ENCODE data around the gene ROBO1.
A peak's percentile ranks its signal among the peaks of the same experiment; 100 is the strongest.

Gene ROBO1

GRCh38 chr3:79672075-79672474 lies 95.7 kb downstream of the ROBO1 start:
- no peak for DNase-seq (ENCODE audit: low spot score)

GRCh38 chr3:79670178-79670577 lies 97.6 kb downstream of the ROBO1 start:
- FAIRE-seq = no peak

More at GRCh38 chr3:79672075-79672474, 95.7 kb downstream of the ROBO1 start:
- no peak for FAIRE-seq

DNA sequence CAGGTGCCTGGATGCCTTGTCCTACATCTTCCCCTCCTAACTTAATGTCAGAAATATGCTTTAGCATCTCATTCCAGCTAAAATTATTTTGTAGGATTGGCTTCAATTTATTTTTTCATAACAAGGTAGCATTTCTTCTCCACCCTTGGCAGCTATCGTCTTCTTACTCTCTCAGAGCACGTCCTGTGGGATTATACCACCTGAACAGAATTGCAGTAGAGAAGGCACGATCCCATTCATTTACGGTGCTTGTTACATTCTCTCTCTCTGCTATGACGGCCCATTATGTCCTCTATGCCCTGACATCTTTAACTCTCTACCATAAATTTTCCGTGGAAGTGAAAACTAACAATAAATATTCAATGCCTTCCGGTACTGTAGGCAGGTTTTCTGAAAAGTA lies 103.3 kb downstream of the ROBO1 start:
- FAIRE-seq = no peak
- no peak for DNase-seq (ENCODE audit: low spot score)

More at GRCh38 chr3:79670178-79670577, 97.6 kb downstream of the ROBO1 start:
- no peak for DNase-seq (ENCODE audit: low spot score)

DNA sequence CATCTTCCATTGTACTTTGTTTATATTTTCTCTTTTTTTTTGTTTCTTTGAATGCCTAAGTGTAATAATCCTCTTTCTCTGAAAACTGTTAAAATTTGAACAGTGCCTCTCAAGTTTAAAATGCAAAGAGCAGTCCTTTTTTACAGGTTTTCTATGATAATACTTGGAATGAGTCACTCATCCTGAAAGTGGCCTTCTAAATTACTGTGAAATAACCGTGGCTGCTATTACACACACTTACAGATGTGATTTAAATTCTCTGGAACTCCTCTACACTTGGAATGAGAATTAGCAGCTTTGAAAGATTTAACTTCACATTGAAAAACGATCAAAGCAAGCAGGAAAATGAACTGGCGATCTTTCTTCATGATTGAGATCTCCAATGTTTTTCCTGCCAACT lies 105.9 kb downstream of the ROBO1 start:
- no peak for DNase-seq (ENCODE audit: low spot score)
- FAIRE-seq = no peak

DNA sequence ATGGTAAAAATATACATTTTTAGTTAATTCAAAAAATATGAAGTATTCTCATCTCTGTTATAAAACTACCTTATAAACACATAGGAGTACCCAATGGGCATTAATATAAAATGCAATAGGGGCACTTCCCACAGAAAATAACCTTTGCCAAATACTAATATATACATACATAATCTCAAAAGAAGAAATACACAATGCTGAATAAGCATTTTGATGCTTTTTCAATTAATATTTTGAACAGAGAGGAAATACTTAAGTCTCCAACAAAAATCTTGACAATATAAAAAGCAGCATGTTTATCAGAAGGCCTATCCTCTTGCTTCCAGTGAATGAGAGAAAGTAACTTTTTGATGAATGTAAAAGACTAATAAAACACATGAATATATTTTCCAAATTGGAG lies 110.7 kb downstream of the ROBO1 start:
- FAIRE-seq (no peak), DNase-seq (ENCODE audit: low spot score) (no peak)

- FAIRE-seq (no peak), DNase-seq (ENCODE audit: low spot score) (no peak)
Measured at GRCh38 chr3:79654019-79654418, 113.8 kb downstream of the ROBO1 start.

DNA sequence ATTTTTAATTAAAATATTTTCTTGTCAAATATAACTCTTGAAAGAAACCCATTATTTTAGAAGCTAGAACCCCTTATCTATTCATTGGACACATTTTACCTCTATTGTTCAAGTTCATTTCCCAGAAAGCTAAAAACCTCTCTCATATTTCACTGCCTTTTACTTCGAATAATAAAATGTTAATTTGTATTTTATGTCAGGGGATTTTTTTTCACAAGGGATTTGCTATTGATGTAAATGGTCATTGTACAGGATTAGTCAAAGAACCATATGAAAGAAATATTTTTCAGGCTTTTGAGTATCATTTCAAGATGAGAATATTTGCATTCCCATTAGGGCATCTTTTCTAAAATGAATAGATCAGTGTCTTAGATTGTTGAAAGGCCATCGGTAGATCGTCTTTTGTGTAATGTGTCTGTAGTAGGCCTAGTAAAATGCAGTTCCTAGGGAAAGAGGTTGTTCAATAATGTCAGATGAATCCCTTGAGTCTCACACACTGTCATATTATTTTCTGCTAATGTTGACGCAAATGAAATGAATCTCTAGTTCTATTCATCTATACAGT lies 114.5 kb downstream of the ROBO1 start:
- FAIRE-seq (no peak), DNase-seq (ENCODE audit: low spot score) (no peak)

GRCh38 chr3:79651536-79652065 lies 116.2 kb downstream of the ROBO1 start:
- DNase-seq (ENCODE audit: low spot score) = no peak
- FAIRE-seq = no peak

- FAIRE-seq = no peak
Measured at GRCh38 chr3:79639855-79640254, 127.9 kb downstream of the ROBO1 start.

DNA sequence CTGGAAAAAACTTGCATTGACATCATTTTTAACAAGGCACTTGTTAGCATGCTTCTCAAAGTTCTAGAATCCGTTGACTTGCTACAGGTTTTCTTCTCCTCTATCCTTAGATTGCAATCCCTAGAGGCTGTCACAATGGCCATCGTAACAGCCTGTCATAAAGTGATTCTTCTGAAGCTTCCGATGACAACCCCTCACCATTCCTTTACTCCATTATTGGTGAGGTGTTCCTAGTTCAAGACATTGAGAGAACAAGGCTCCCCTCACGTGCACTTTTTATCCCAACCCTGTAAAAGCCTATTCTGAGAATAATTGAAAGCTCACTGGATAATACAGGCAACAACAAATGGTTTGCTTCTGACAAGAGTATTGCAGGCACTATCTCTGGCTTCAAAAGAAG lies 131.4 kb downstream of the ROBO1 start:
- FAIRE-seq = no peak

More at GRCh38 chr3:79639855-79640254, 127.9 kb downstream of the ROBO1 start:
- no peak for DNase-seq (ENCODE audit: low spot score)

DNA sequence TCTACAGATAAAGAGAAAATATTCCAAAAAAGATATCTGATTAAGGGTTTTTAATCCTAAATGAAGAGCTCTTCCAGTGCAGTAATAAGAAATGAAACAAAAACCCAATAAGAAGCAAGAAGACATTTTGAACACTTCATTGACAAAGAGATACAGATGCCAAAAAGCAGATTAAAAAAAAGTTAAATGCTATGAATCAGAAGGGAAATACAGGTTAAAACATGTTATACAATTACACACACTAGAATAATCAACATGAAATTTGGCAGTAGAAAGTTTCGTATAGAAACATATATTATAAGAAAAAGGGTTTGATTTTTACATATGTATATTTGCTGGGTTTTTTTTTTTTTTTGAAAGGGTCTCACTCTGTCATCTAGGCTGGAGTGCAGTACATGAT lies 135.0 kb downstream of the ROBO1 start:
- DNase-seq (ENCODE audit: low spot score) (no peak), FAIRE-seq (no peak)

More for the DNA sequence above, 131.4 kb downstream of the ROBO1 start:
- no peak for DNase-seq (ENCODE audit: low spot score)

DNA sequence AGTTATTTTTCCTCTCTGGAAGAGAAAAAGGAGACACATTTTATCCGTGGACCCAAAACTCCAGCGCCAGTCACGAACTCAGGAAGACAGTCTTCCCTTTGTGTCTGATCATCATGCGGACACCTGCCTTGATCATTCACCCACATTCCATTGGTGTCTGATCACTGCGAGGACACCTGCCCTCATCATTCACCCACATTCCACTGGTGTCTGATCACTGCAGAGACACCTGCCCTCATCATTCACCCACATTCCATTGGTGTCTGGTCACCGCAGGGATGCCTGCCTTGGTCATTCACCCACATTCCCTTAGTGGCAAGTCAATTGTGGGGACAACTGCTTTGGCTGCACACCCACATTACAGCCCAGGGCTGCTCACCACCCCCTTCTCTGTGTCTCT lies 148.9 kb downstream of the ROBO1 start:
- FAIRE-seq = peak; percentile 99
- peak; percentile 32 for DNase-seq (ENCODE audit: low spot score)

- FAIRE-seq (no peak), DNase-seq (ENCODE audit: low spot score) (no peak)
Measured at GRCh38 chr3:79606414-79606813, 161.4 kb downstream of the ROBO1 start.

- FAIRE-seq = no peak
Measured at GRCh38 chr3:79604681-79605080, 163.1 kb downstream of the ROBO1 start.

DNA sequence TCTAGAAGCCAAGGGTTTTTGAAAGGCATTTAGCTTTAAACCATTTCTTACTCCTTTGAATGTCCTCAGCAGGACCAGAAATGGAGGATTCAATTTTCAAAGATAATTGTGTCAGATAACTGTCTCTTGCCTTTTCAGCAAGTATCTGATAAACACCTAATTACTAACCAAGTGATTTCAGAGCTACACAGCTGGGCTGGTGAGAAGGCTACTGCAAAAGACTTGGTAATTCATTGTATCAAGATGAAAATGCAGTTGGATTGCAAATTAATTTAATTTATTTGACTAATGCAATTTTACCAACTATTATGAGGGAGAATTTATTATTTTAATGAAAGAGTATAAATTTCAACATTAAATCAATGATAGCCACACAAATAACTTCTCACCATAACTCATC lies 165.4 kb downstream of the ROBO1 start:
- FAIRE-seq (no peak), DNase-seq (ENCODE audit: low spot score) (no peak)

More at GRCh38 chr3:79604681-79605080, 163.1 kb downstream of the ROBO1 start:
- no peak for DNase-seq (ENCODE audit: low spot score)

DNA sequence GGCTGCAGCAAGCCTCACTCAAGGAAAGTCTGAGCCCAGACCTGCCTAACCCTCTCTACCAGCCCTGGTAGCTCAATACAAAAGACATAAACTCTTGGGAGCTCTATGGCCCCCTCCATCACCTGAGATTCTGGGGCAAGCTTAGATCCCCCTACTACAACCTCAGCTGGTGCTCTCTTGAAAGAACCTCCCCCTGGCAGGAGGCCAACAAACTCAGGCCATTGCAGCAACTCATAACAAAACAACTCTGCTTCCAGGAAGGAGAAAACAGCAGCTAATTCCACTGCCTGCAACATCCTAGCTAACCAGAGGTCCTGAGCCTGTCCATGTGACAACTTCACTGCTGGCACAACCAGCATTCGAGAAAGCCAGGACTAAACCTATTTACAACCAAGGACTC lies 169.2 kb downstream of the ROBO1 start:
- FAIRE-seq (no peak), DNase-seq (ENCODE audit: low spot score) (no peak)

GRCh38 chr3:79597709-79598108 lies 170.1 kb downstream of the ROBO1 start:
- no peak for DNase-seq (ENCODE audit: low spot score)
- FAIRE-seq = no peak

DNA sequence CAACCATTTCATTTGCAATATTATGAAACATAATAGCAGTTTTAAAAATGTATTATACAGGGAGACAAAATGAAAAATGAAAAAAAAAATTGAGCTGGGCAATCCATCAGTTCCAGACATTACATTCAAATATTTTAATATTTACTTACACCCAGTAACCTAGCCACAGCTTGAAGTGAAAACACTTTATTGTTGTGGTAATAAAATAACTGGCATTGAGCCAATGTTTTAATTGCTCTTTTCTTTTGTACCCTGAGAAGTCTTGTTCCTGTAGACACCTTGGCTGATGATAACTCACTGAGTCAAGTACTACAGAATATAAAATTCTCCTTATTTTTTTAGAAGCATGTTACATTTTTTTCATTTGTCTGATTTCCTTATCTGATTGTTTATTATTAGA lies 180.6 kb downstream of the ROBO1 start:
- no peak for DNase-seq (ENCODE audit: low spot score)
- no peak for FAIRE-seq

DNA sequence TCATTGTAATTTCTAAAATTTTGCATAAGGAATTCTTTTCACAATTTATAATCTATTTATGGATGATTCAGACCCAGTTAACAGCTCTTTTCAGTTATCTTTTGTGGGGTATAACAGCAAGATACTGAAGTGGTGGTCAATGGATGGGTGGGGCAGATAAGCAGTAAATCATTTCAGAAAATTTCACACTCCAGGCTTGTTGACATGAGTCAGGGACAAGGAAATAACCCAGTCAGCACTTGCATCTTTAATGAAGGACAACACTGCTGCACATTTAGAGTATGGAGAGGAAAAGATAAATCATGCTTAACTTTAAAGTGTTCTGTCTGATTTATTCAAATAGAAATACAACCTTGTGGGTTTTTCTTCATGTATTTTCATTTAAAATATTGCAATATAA lies 181.6 kb downstream of the ROBO1 start:
- FAIRE-seq (no peak), DNase-seq (ENCODE audit: low spot score) (no peak)

GRCh38 chr3:79572930-79573329 lies 194.9 kb downstream of the ROBO1 start:
- no peak for DNase-seq (ENCODE audit: low spot score)
- FAIRE-seq = no peak

GRCh38 chr3:79568938-79569337 lies 198.9 kb downstream of the ROBO1 start:
- no peak for FAIRE-seq

GRCh38 chr3:79564192-79564591 lies 203.6 kb downstream of the ROBO1 start:
- no peak for FAIRE-seq
- DNase-seq (ENCODE audit: low spot score) = no peak

More at GRCh38 chr3:79568938-79569337, 198.9 kb downstream of the ROBO1 start:
- no peak for DNase-seq (ENCODE audit: low spot score)

DNA sequence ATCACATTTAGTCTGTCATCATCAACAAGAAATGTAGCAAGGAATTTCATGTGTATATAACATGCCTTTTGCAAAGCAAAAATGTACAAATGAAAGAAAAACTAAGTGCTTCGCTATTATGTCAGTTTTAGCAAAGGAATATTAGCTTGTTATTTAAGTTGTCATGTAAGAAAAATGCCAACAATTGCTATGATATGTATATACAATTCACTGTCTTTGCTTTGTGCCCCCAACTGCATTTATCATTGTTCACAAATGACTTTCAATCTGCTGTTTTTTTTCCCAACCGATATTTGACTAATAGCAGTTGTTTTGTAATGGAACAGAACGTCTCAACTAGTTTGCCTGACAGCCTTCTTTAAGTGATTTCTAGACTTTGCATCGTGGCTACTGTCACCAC lies 207.1 kb downstream of the ROBO1 start:
- FAIRE-seq = no peak
- DNase-seq (ENCODE audit: low spot score) = no peak

- FAIRE-seq = no peak
- DNase-seq (ENCODE audit: low spot score) = no peak
Measured at GRCh38 chr3:79558943-79559342, 208.9 kb downstream of the ROBO1 start.
